ENCODE measurements around the gene MAPK12.

DNA sequence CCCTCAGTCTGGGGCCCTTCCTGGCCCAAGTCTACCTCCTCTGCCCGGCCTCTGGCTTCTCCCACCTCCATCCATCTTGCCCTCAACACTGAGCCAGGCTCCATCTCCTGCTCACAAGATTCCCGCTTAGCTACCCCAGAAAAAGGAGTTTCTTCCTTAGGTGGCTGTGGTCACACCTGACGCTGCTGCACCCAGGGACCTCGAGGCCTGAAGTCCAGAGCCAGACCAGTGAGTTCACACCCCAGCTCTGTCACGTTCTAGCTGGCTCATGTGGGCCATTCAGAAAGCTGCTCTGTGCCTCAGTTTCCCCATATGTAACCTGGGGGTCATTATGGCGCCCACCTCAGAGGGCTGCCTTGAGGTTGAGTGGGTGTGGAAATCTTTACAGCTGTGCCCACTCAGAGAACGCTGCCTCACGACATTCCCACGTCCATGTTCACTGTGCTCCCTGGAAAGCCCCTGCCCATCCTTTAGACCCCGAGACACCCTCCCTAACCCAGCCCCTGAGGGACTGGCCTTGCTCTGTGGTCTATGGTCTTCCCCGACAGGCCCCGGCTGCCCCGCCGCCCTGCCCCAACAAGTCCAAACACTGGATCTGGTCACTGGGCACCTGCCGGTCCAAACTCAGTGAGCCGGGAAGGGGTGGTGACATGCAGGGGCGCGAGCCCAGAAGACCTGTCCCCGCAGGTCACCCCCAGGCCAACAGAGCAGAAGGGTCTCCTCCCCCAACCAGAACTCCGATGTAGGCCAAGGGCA is 36.2 kb upstream of the MAPK12 start:
- TF ChIP-seq CTCF (IDR thresholded peaks at IDR 0.05) (no peak), POLR2A (IDR thresholded peaks at IDR 0.05) (no peak), POLR2AphosphoS5 (IDR thresholded peaks at IDR 0.05) (no peak), EP300 (IDR thresholded peaks at IDR 0.05) (no peak)
